AG10803 (cell line): ENCODE data around the gene C1orf216.
"Not testable (repeated sequence)": the region's sequence is repeated elsewhere in the genome, so short reads cannot be mapped to it uniquely, and the experiment has no call there.

ENCODE experiments used
- DNase-seq: peaks from one replicate; pipeline ENCODE4 v3.0.0; 2010; ENCODE audit warnings: low read depth
- H3K4me3 ChIP-seq: 2 replicates; pipeline ENCODE4 v1.5.1; 2011; ENCODE audit warnings: mild to moderate bottlenecking, low read length, control low read depth
- CTCF ChIP-seq: conservative IDR thresholded peaks from 2 replicates; pipeline ENCODE4 v1.5.1; 2011; ENCODE audit warnings: mild to moderate bottlenecking, low read length, control low read depth, inconsistent platforms

Gene C1orf216

GRCh38 chr1:35717911-35718476 is 690 bp downstream of the C1orf216 start:
- H3K4me3 ChIP-seq, result peak overlapping the region; percentile 97
- DNase-seq, result peak; percentile 80
- TF ChIP-seq CTCF, result no peak

DNA sequence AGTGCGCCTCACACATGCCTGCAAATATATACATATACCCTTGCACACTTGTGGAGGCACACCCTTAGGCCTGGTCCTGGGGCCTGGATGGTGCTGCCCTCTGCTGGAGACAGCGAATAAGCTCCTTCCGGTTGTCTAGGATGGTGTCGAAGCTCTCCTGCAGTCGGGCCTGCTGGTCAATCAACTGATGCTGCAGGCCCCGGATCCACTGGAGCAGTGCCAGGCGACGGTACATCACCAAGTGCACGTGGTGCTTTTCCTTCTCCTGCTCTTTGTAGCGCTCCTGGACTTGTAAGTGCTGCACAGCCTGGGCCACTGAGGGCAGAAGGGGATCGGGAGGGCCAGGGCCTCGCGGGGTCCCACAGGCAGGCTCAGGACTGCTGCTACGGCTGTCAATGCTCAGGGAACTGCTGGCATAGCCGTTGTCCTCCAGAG is 3.1 kb downstream of the C1orf216 start:
- peak; percentile 61 for DNase-seq
- H3K4me3 ChIP-seq, result peak overlapping the region; percentile 15
- TF ChIP-seq CTCF, result peak; percentile 80

GRCh38 chr1:35714921-35715567 is 3.6 kb downstream of the C1orf216 start:
- no peak for DNase-seq
- peak overlapping the region; percentile 15; the same call in 1 of the 2 replicates for H3K4me3 ChIP-seq
- no peak for TF ChIP-seq CTCF

GRCh38 chr1:35711098-35711497 is 7.6 kb downstream of the C1orf216 start:
- not testable (repeated sequence) for H3K4me3 ChIP-seq, DNase-seq

DNA sequence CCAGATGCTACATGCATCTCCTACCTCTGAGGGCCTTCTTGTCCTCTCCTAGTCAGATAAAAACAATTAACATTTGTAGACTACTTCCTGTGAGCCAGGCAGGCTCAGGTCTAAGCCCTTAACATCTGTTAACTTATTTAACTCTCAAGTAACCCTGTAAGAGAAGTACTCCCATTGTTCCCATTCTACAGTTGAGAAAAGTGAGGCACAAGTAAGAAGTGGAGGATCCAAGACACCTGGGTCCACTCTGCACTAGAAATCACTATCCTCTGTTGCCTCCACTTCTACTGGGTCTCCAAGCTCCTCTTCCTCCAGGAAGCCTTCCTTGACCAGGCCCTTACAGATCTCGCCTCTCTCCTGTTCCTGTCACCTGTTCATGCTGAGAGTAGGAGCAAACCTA is 9.7 kb downstream of the C1orf216 start:
- H3K4me3 ChIP-seq, result no peak overlapping the region
- no peak for DNase-seq
- no peak for TF ChIP-seq CTCF

GRCh38 chr1:35708441-35708921 is 10.2 kb downstream of the C1orf216 start:
- TF ChIP-seq CTCF, result no peak
- DNase-seq, result no peak
- H3K4me3 ChIP-seq, result peak overlapping the region; percentile 49

DNA sequence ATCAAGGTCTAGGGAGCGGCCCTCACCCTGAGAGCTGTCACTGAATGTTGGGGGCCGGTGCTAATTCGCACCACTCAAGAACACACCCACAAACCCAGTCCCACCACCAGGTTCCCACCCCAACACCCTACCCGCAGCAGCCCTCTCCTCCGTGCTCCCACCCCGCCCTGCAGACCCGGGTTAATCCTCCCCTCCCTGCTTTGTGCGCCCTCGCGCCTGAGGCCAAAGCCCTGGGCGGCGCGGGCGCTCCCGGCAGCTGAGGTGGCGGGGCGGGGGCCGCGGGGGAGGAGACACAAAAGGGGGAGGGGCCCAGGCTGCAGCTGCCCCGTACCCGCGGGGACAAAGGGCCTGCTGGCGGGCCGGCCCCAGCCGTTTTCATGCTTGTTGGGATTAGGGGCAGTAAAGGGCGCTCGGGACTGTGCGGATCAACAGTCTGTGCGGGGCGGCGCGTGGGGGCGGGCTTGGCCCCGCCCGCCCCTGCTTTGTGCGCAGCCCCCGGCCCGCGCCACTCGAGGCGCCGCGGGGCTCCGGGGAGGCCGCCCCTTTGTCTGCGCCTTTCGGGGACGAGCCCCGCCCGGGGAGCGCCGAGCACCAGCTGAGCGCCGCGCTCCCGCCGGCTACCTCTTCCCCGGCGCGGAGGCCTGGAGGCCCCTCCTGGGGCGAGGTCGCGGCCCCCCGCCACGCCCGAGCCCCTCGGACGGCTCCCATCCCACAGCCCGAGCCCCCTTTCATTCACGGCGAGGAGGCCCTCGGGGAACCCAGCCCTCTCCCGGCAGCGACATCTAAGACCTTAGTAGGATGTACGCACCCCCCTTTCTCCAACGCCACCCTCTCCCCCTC is 10.9 kb downstream of the C1orf216 start:
- H3K4me3 ChIP-seq, result peak overlapping the region; percentile 49
- no peak for DNase-seq
- no peak for TF ChIP-seq CTCF
